Transverse colon (tissue), 4 donors: Measurements from ENCODE around the gene FMO4. TPM values are rescaled to one million over a fixed set of nuclear protein-coding genes. Genes with fewer than 3 reads are reported as not detected.

Experiments
- DNase-seq: peaks from one replicate; pipeline ENCODE4 v3.0.0-alpha.2; 2019
- H3K27ac ChIP-seq, 4 donors: fragments of 200-600 bp; sonication (generic); 2 replicates each; pipeline ENCODE4 v1.5.1; 2016 to 2018; ENCODE audit warnings: inconsistent platforms in 4 of 4
- H3K27me3 ChIP-seq: fragments of 200-600 bp; sonication (generic); 2 replicates; pipeline ENCODE4 v1.5.1; 2017; ENCODE audit warnings: inconsistent platforms
- H3K36me3 ChIP-seq, 4 donors: fragments of 200-600 bp; sonication (generic); 2 replicates each; pipeline ENCODE4 v1.5.1; 2017 to 2019; ENCODE audit warnings: inconsistent platforms in 4 of 4
- H3K4me1 ChIP-seq, 4 donors: fragments of 200-600 bp; sonication (generic); 2 replicates each; pipeline ENCODE4 v1.5.1; 2017 to 2020; ENCODE audit warnings: inconsistent platforms in 4 of 4
- H3K4me3 ChIP-seq, 4 donors: fragments of 200-600 bp; sonication (generic); 1 replicate in 1 of 4; 2 replicates in 3 of 4; pipeline versions ENCODE4 v1.5.1 to v1.6.1; 2017 to 2019; ENCODE audit warnings: inconsistent platforms in 4 of 4
- H3K9me3 ChIP-seq, 2 donors: fragments of 200-600 bp; sonication (generic); 2 replicates each; pipeline ENCODE4 v1.5.1; 2017 to 2019; ENCODE audit warnings: inconsistent platforms in 2 of 2
- CTCF ChIP-seq, 5 experiments: fragments of 200-600 bp in 3 of 5; fragments of 450-650 bp in 2 of 5; sonication (generic) in 3 of 5; IDR thresholded peaks; 1 replicate in 2 of 5; 2 replicates in 3 of 5; pipeline ENCODE4 v1.5.1; 2016 to 2017; ENCODE audit warnings: antibody characterized with exemption in 5 of 5, inconsistent platforms in 3 of 5, mild to moderate bottlenecking in 2 of 5, moderate library complexity in 1 of 5
- EP300 ChIP-seq: sonication (generic); formaldehyde crosslinking; IDR thresholded peaks from one replicate; pipeline ENCODE4 v1.6.1; 2017; ENCODE audit warnings: antibody characterized with exemption, low read depth
- POLR2A ChIP-seq: fragments of 450-650 bp; IDR thresholded peaks from one replicate; pipeline ENCODE4 v1.6.1; 2016; ENCODE audit warnings: antibody characterized with exemption, mild to moderate bottlenecking, moderate library complexity
- POLR2AphosphoS5 ChIP-seq, 3 donors: sonication (generic); formaldehyde crosslinking; IDR thresholded peaks; one replicate each; pipeline ENCODE4 v1.6.1; 2016; ENCODE audit warnings: antibody characterized with exemption in 3 of 3
- WGBS, 2 donors: methylation state at CpG; one replicate each; pipeline ENCODE4 v1.1.5; 2018; ENCODE audit warnings: low coverage in 1 of 2; 5-methylcytosine and 5-hydroxymethylcytosine counted together
- in situ Hi-C, 4 donors: fragments of 200-750 bp; cut with MboI; loops; one replicate each; pipeline versions ENCODE4 v1.15.0 to v1.15.1; 2017; ENCODE audit warnings: low sequenced_read_pairs in 3 of 4, low pct_ligation_motif_present in 1 of 4, low pct_unique_long_range_greater_than_20kb in 1 of 4
- intact Hi-C: fragments of 100-400 bp; cut with DNase I; formaldehyde crosslinking; loops from one replicate; pipeline ENCODE4 v1.15.1; 2023; ENCODE audit warnings: low total_unique reads
- total RNA-seq, 4 donors: library from RNA; depleted of rRNA; stranded (reverse); fragments of >200 nt; gene quantifications; one replicate each; pipeline ENCODE4 v1.1.0, GENCODE V29; 2016

Gene FMO4
- total RNA-seq, 4 donors from 2014 or later = 1.00 to 178 (median 17.6) TPM

- 79 to 81% methylated on average over 2 to 3 of the region's 3 CpGs for WGBS, 2 donors
- Histone ChIP-seq H3K4me1 (no peaks in the 10 kb centered on the region), H3K27ac (no peak overlapping the region), H3K27me3 (no peaks in the 10 kb centered on the region), H3K36me3 (no peaks in the 10 kb centered on the region), H3K4me3 (no peak overlapping the region), H3K9me3 (peaks cover 0 to 11% of the 10 kb centered on the region in 2 donors)
- in situ Hi-C loops = no loop called here
- intact Hi-C loops = no loop called here
- no peak for TF ChIP-seq POLR2A
- no peak for DNase-seq
Observed at GRCh38 chr1:171295821-171296220, 18.2 kb upstream of the FMO4 start.

DNA sequence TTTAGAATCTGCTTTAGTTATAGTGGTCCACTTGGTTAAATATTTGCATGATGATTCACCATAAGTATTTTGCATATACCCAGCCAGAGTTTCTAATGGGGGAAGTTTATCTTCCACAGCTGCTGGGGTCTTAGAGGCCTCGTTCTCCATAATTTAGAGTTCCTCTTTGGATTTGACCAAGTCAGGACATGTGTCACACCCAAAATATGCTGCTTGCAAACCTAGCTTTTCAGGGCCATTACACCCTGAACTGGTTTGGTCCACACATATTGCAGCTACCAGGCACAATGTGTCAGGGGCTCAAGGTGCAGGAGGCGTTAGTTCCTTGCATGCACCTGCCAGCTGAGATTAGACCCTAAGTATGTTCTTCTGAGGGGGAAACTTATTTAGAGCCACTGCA is 17.1 kb upstream of the FMO4 start:
- TF ChIP-seq POLR2A (no peak), EP300 (no peak), POLR2AphosphoS5 (IDR thresholded peaks at IDR 0.05) (no peak), CTCF (IDR thresholded peaks at IDR 0.05) (no peak)
- Histone ChIP-seq H3K9me3 (peaks cover 0 to 12% of the 10 kb centered on the region in 2 donors), H3K4me3 (no peak overlapping the region), H3K27me3 (no peaks in the 10 kb centered on the region), H3K27ac (no peak overlapping the region), H3K4me1 (no peaks in the 10 kb centered on the region), H3K36me3 (no peaks in the 10 kb centered on the region)
- in situ Hi-C loops = no loop called here
- intact Hi-C loops = no loop called here
- WGBS, 2 donors = 63% methylated on average over 2 of the region's 2 CpGs; no CpG with 5 or more reads in 1 of the 2 donors
- DNase-seq = no peak

DNA sequence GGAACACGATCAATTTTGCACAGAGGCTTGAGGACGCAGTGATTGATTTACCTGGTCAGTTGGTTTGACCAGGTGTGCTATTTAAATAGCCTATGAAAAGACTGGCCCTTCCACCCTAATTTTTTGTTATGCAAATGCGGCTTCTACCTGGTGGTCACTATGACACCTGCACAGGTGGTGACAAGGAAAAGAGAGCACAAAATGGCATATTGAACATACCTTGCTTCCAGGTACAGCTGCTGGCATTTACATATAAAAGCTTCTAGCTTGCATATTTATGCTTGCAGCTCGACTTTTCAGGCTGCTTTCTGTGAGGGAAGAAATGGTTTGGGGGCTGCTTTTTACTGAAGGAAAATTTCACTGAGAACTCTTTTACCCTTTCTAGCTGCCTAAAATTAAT is 15.3 kb upstream of the FMO4 start:
- DNase-seq = no peak
- no peaks in the 10 kb centered on the region for H3K27me3 ChIP-seq
- H3K4me3 ChIP-seq = no peak overlapping the region
- no peaks in the 10 kb centered on the region for H3K4me1 ChIP-seq
- WGBS, 2 donors = 81 to 85% methylated on average over 2 to 4 of the region's 4 CpGs
- no peak for TF ChIP-seq EP300
- no peak for TF ChIP-seq POLR2A
- no peak for TF ChIP-seq POLR2AphosphoS5 (IDR thresholded peaks at IDR 0.05)
- no peak for TF ChIP-seq CTCF (IDR thresholded peaks at IDR 0.05)
- H3K9me3 ChIP-seq = peaks cover 0 to 12% of the 10 kb centered on the region in 2 donors
- in situ Hi-C loops (no loop called here), intact Hi-C loops (no loop called here)
- no peak overlapping the region for H3K27ac ChIP-seq
- no peaks in the 10 kb centered on the region for H3K36me3 ChIP-seq

GRCh38 chr1:171299342-171299741 is 14.6 kb upstream of the FMO4 start:
- Histone ChIP-seq H3K27ac (no peak overlapping the region), H3K27me3 (no peaks in the 10 kb centered on the region), H3K4me1 (no peaks in the 10 kb centered on the region), H3K36me3 (no peaks in the 10 kb centered on the region), H3K4me3 (no peak overlapping the region), H3K9me3 (peaks cover 0 to 12% of the 10 kb centered on the region in 2 donors)
- 81 to 100% methylated on average over 2 of the region's 2 CpGs for WGBS, 2 donors
- TF ChIP-seq CTCF (IDR thresholded peaks at IDR 0.05) (no peak), POLR2A (no peak), EP300 (no peak)
- no peak for DNase-seq
- intact Hi-C loops = no loop called here
- in situ Hi-C loops = no loop called here

- no peaks in the 10 kb centered on the region for H3K4me1 ChIP-seq
- no peaks in the 10 kb centered on the region for H3K36me3 ChIP-seq
- in situ Hi-C loops (loop anchor here in 1 of 4 donors (25.0 kb wide), 1 partner anchor 338 kb away; no protein-coding TSS in a partner anchor), intact Hi-C loops (no loop called here)
- WGBS, 2 donors = 75 to 94% methylated on average over 1 of the region's 1 CpG
- DNase-seq = no peak
- H3K27ac ChIP-seq = no peak overlapping the region
- H3K9me3 ChIP-seq = peaks cover 0 to 12% of the 10 kb centered on the region in 2 donors
- H3K4me3 ChIP-seq = no peak overlapping the region
- no peaks in the 10 kb centered on the region for H3K27me3 ChIP-seq
- TF ChIP-seq CTCF (IDR thresholded peaks at IDR 0.05) (no peak), POLR2A (no peak), POLR2AphosphoS5 (IDR thresholded peaks at IDR 0.05) (no peak), EP300 (no peak)
Observed at GRCh38 chr1:171300401-171300800, 13.6 kb upstream of the FMO4 start.
